ENCODE data around the gene C3orf49. TPM values are rescaled to one million over a fixed set of nuclear protein-coding genes. Genes with fewer than 3 reads are reported as not detected.

C3orf49 gene
- total RNA-seq, 1 experiment from 2014 or later: not detected

- TF ChIP-seq CTCF (IDR thresholded peaks at IDR 0.05 in 2 of 3, conservative IDR thresholded peaks at IDR 0.05 in 1 of 3; ENCODE audit: borderline replicate concordance in 1 of 3, insufficient read depth in 1 of 3, low read depth in 2 of 3, low read length in 2 of 3) (no peak), TCF7L2 (IDR thresholded peaks at IDR 0.05; ENCODE audit: borderline replicate concordance, extremely low read depth, insufficient read depth, insufficient read length) (no peak), SIN3A (IDR thresholded peaks at IDR 0.05; ENCODE audit: low read depth) (no peak), EZH2phosphoT487 (IDR thresholded peaks at IDR 0.05; ENCODE audit: borderline replicate concordance) (no peak), EZH2 (IDR thresholded peaks at IDR 0.05) (no peak), CEBPB (IDR thresholded peaks at IDR 0.05; ENCODE audit: low read depth) (no peak), RAD21 (IDR thresholded peaks at IDR 0.05; ENCODE audit: low read depth) (no peak)
- no peaks in the 10 kb centered on the region for H3K27me3 ChIP-seq (ENCODE audit: insufficient read depth, low read length)
- no peak overlapping the region for H3K9ac ChIP-seq (ENCODE audit: low read length)
- no peaks in the 10 kb centered on the region for H3K9me3 ChIP-seq (ENCODE audit: control insufficient read depth in 1 of 2, insufficient read depth in 1 of 2, low read depth in 1 of 2, low read length in 2 of 2)
- POLR2A ChIA-PET: no interaction called here
- no TSS peak for BruUV-seq (replicated peaks)
- H4K20me1 ChIP-seq (ENCODE audit: insufficient read depth): no peaks in the 10 kb centered on the region
- H3K27ac ChIP-seq (ENCODE audit: low read depth, low read length): no peak overlapping the region
- no peaks in the 10 kb centered on the region for H3K9me2 ChIP-seq (ENCODE audit: insufficient read depth)
- H2AFZ ChIP-seq (ENCODE audit: low read depth, low read length, poor library complexity, severe bottlenecking): no peak overlapping the region
- no peaks in the 10 kb centered on the region for H3K36me3 ChIP-seq (ENCODE audit: control insufficient read depth in 1 of 2, insufficient read depth in 2 of 2, low read length in 2 of 2)
- CTCF ChIA-PET: no interaction called here
- intact Hi-C loops (cut with micrococcal nuclease): no loop called here
- H3K79me2 ChIP-seq (ENCODE audit: insufficient read depth, low read length): peaks cover 38% of the 10 kb centered on the region
- H3K4me3 ChIP-seq (replicated peaks in 1 of 2; ENCODE audit: low read depth in 1 of 2, low read length in 2 of 2): no peak overlapping the region
- no peak overlapping the region for H3K4me2 ChIP-seq (ENCODE audit: low read length)
- DNase-seq (ENCODE audit: low read depth, low spot score): no peak
- no peak for ATAC-seq
- no peaks in the 10 kb centered on the region for H3K4me1 ChIP-seq (ENCODE audit: control insufficient read depth in 1 of 2, insufficient read depth in 2 of 2, low read length in 2 of 2)
- RAD21 ChIA-PET (ENCODE audit: low non-redundant PET in 1 of 2, low total read pairs in 2 of 2, uncharacterized antibody in 2 of 2, unreplicated experiment in 2 of 2): no interaction called here
These were observed 22.6 kb downstream of the C3orf49 start for GRCh38 chr3:63841704-63842103.

GRCh38 chr3:63842127-63842526 is 23.0 kb downstream of the C3orf49 start:
- POLR2A ChIA-PET: no interaction called here
- Histone ChIP-seq H3K9ac (ENCODE audit: low read length) (no peak overlapping the region), H3K79me2 (ENCODE audit: insufficient read depth, low read length) (peaks cover 42% of the 10 kb centered on the region), H3K9me3 (ENCODE audit: control insufficient read depth in 1 of 2, insufficient read depth in 1 of 2, low read depth in 1 of 2, low read length in 2 of 2) (no peaks in the 10 kb centered on the region), H3K4me2 (ENCODE audit: low read length) (no peak overlapping the region), H3K27ac (ENCODE audit: low read depth, low read length) (no peak overlapping the region), H3K9me2 (ENCODE audit: insufficient read depth) (no peaks in the 10 kb centered on the region), H3K36me3 (ENCODE audit: control insufficient read depth in 1 of 2, insufficient read depth in 2 of 2, low read length in 2 of 2) (no peaks in the 10 kb centered on the region), H3K4me1 (ENCODE audit: control insufficient read depth in 1 of 2, insufficient read depth in 2 of 2, low read length in 2 of 2) (no peaks in the 10 kb centered on the region), H4K20me1 (ENCODE audit: insufficient read depth) (no peaks in the 10 kb centered on the region), H3K27me3 (ENCODE audit: insufficient read depth, low read length) (no peaks in the 10 kb centered on the region), H2AFZ (ENCODE audit: low read depth, low read length, poor library complexity, severe bottlenecking) (no peak overlapping the region), H3K4me3 (replicated peaks in 1 of 2; ENCODE audit: low read depth in 1 of 2, low read length in 2 of 2) (no peak overlapping the region)
- DNase-seq (ENCODE audit: low read depth, low spot score) (no peak), ATAC-seq (no peak)
- BruUV-seq (replicated peaks): no TSS peak
- RAD21 ChIA-PET (ENCODE audit: low non-redundant PET in 1 of 2, low total read pairs in 2 of 2, uncharacterized antibody in 2 of 2, unreplicated experiment in 2 of 2): no interaction called here
- no peak for TF ChIP-seq RAD21 (IDR thresholded peaks at IDR 0.05; ENCODE audit: low read depth)
- TF ChIP-seq ATF3 (IDR thresholded peaks at IDR 0.05): no peak
- intact Hi-C loops (cut with micrococcal nuclease): no loop called here
- CTCF ChIA-PET: no interaction called here
